GM19035 (cell line): ENCODE measurements around the gene CCN5.
"Not testable (repeated sequence)": the region's sequence is repeated elsewhere in the genome, so short reads cannot be mapped to it uniquely, and the experiment has no call there.

Experiments used
- ATAC-seq: cut with Tn5 transposase; IDR thresholded peaks from one replicate; pipeline ENCODE4 v1.9.1; 2021; ENCODE audit not compliant: unreplicated experiment

The CCN5 gene

GRCh38 chr20:44714701-44715498 lies at the start of gene CCN5:
Gene CCN5 (plus strand): TSS chr20:44715369. CDS start chr20:44715391, 22 bp downstream.
- no peak for ATAC-seq

- no peak for ATAC-seq
Measured at GRCh38 chr20:44666066-44666465, 49.1 kb upstream of the CCN5 start.

- ATAC-seq, result not testable (repeated sequence)
Measured at GRCh38 chr20:44670851-44671250, 44.3 kb upstream of the CCN5 start.

GRCh38 chr20:44671541-44671940 lies 43.6 kb upstream of the CCN5 start:
- ATAC-seq, result not testable (repeated sequence)

- ATAC-seq, result not testable (repeated sequence)
Measured at GRCh38 chr20:44672318-44672902, 42.8 kb upstream of the CCN5 start.

GRCh38 chr20:44678242-44678641 lies 36.9 kb upstream of the CCN5 start:
- ATAC-seq, result no peak

GRCh38 chr20:44678990-44679611 lies 36.1 kb upstream of the CCN5 start:
- no peak for ATAC-seq

GRCh38 chr20:44681796-44682566 lies 33.2 kb upstream of the CCN5 start:
- ATAC-seq, result no peak

GRCh38 chr20:44683263-44684046 lies 31.7 kb upstream of the CCN5 start:
- ATAC-seq, result no peak

- no peak for ATAC-seq
Measured at GRCh38 chr20:44684047-44684967, 30.9 kb upstream of the CCN5 start.

GRCh38 chr20:44686934-44687333 lies 28.2 kb upstream of the CCN5 start:
- ATAC-seq, result no peak

- no peak for ATAC-seq
Measured at GRCh38 chr20:44688053-44688625, 27.0 kb upstream of the CCN5 start.

GRCh38 chr20:44689809-44690208 lies 25.4 kb upstream of the CCN5 start:
- ATAC-seq, result no peak

GRCh38 chr20:44690781-44691423 lies 24.3 kb upstream of the CCN5 start:
- no peak for ATAC-seq

- ATAC-seq, result no peak
Measured at GRCh38 chr20:44691424-44692423, 23.4 kb upstream of the CCN5 start.

- ATAC-seq, result no peak
Measured at GRCh38 chr20:44692932-44693480, 22.2 kb upstream of the CCN5 start.

GRCh38 chr20:44693627-44694026 lies 21.5 kb upstream of the CCN5 start:
- no peak for ATAC-seq
